ENCODE results near the gene DAPK1. TPM values are rescaled to one million over a fixed set of nuclear protein-coding genes. Genes with fewer than 3 reads are reported as not detected.

The DAPK1 gene
- total RNA-seq, 1 experiment from 2014 or later, result 19.7 TPM

DNA sequence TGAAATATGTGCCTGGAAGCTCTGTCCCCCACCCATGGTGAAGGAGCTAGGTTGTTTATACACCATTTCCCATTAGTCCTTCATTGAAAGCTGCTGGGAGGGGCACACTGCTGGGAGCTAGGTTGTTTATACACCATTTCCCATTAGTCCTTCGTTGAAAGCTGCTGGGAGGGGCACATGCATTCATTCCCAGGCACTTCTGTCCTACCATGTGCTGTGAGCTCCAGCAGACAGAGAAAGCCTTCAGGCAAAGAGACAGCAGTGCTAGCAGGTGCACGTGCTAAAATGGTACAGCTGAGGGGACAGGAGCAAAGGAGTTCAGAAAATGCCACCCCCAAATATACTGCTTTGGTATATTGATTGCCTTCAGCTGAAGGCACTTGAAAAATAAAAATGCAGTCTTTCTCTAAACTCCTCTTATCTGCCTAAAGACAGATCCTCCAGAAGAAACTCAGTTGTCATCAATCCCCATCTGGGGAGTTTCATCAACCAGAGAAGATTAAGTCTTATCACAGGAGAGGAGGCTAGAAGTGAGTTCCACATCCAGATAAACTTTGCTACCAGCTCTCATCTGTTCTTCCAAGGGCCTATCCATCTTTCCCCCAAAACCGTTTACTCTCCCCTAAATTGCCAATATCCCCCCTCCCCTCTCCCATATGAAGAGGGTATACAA is 27.7 kb upstream of the DAPK1 start:
- TF ChIP-seq, protein P1, sequence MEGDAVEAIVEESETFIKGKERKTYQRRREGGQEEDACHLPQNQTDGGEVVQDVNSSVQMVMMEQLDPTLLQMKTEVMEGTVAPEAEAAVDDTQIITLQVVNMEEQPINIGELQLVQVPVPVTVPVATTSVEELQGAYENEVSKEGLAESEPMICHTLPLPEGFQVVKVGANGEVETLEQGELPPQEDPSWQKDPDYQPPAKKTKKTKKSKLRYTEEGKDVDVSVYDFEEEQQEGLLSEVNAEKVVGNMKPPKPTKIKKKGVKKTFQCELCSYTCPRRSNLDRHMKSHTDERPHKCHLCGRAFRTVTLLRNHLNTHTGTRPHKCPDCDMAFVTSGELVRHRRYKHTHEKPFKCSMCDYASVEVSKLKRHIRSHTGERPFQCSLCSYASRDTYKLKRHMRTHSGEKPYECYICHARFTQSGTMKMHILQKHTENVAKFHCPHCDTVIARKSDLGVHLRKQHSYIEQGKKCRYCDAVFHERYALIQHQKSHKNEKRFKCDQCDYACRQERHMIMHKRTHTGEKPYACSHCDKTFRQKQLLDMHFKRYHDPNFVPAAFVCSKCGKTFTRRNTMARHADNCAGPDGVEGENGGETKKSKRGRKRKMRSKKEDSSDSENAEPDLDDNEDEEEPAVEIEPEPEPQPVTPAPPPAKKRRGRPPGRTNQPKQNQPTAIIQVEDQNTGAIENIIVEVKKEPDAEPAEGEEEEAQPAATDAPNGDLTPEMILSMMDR (IDR thresholded peaks at IDR 0.05; ENCODE audit: unreplicated experiment), result no peak
- POLR2A ChIA-PET, result interaction anchor here (0.7 to 1.2 kb wide), 2 partner anchors 11 to 96 kb away, joined by 3 to 4 read pairs; no protein-coding TSS in a partner anchor
- no peak for DNase-seq (ENCODE audit: unreplicated experiment)
- Mint-ChIP-seq H3K4me1 (ENCODE audit: insufficient read depth, unreplicated experiment) (peaks cover under 1% of the 10 kb centered on the region), H3K36me3 (ENCODE audit: insufficient read depth, unreplicated experiment) (no peaks in the 10 kb centered on the region), H3K4me3 (ENCODE audit: unreplicated experiment) (no peak overlapping the region), H3K27me3 (ENCODE audit: insufficient read depth, unreplicated experiment) (no peaks in the 10 kb centered on the region), H3K27ac (ENCODE audit: low read depth, unreplicated experiment) (no peak overlapping the region), H3K9me3 (ENCODE audit: unreplicated experiment) (no peaks in the 10 kb centered on the region)
- no TSS peak for BruUV-seq (replicated peaks)
- intact Hi-C loops (cut with micrococcal nuclease), result no loop called here
- CTCF ChIA-PET, result interaction anchor here (0.5 to 1.3 kb wide), 4 partner anchors 10 to 83 kb away, joined by 3 to 4 read pairs (median 3); no protein-coding TSS in a partner anchor

DNA sequence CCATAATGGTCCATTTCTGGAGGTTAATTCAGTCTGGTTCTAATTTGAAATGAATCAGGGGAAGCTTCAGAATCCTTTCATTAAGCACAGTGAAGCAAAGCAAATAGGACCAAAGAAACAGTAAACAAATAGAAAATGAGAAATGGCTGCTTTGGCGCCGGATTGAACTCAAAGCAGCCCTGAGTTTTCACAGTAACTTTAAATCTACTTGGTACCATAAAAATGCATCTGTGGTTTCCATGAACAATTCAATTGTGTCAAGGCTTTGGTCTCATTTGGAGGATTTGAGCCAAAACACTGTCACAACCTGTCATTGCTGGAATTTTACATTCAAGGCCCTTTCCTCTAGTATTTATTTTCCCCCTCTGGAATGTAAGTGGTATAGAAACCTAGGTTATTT is 25.9 kb upstream of the DAPK1 start:
- H3K4me1 Mint-ChIP-seq (ENCODE audit: insufficient read depth, unreplicated experiment), result no peaks in the 10 kb centered on the region
- H3K27me3 Mint-ChIP-seq (ENCODE audit: insufficient read depth, unreplicated experiment), result no peaks in the 10 kb centered on the region
- intact Hi-C loops (cut with micrococcal nuclease), result no loop called here
- no peaks in the 10 kb centered on the region for H3K9me3 Mint-ChIP-seq (ENCODE audit: unreplicated experiment)
- no TSS peak for BruUV-seq (replicated peaks)
- no peak overlapping the region for H3K4me3 Mint-ChIP-seq (ENCODE audit: unreplicated experiment)
- no peak for DNase-seq (ENCODE audit: unreplicated experiment)
- H3K27ac Mint-ChIP-seq (ENCODE audit: low read depth, unreplicated experiment), result no peak overlapping the region
- ChIA-PET CTCF (no interaction called here), POLR2A (interaction anchor here (0.5 kb wide), 1 partner anchor 18 kb away, joined by 3 read pairs; no protein-coding TSS in a partner anchor)
- no peaks in the 10 kb centered on the region for H3K36me3 Mint-ChIP-seq (ENCODE audit: insufficient read depth, unreplicated experiment)
- TF ChIP-seq, protein P1 (IDR thresholded peaks at IDR 0.05; ENCODE audit: unreplicated experiment), result no peak

DNA sequence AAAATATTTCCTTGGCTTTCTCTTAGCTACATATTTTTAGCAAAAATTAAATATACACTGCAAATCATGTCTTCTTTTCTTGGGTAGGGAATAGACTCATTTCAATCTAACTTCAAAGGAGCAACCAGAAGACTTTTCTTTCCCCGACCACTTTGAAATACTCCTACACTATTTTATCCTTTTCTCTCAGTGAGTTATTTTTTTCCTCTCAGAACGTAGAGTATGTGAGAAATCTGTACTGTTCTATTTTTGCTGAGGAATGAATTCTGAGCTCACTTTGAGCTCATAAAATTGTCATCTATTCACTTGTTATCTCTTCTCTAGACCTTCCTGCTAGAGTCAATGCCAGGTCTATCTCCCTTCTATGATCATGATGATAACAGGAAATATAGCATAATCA is 22.2 kb upstream of the DAPK1 start:
- intact Hi-C loops (cut with micrococcal nuclease), result no loop called here
- no peaks in the 10 kb centered on the region for H3K4me1 Mint-ChIP-seq (ENCODE audit: insufficient read depth, unreplicated experiment)
- CTCF ChIA-PET, result no interaction called here
- no peaks in the 10 kb centered on the region for H3K36me3 Mint-ChIP-seq (ENCODE audit: insufficient read depth, unreplicated experiment)
- no peak for DNase-seq (ENCODE audit: unreplicated experiment)
- BruUV-seq (replicated peaks), result no TSS peak
- POLR2A ChIA-PET, result no interaction called here
- TF ChIP-seq, protein P1 (IDR thresholded peaks at IDR 0.05; ENCODE audit: unreplicated experiment), result no peak
- no peak overlapping the region for H3K4me3 Mint-ChIP-seq (ENCODE audit: unreplicated experiment)
- no peak overlapping the region for H3K27ac Mint-ChIP-seq (ENCODE audit: low read depth, unreplicated experiment)
- H3K9me3 Mint-ChIP-seq (ENCODE audit: unreplicated experiment), result no peaks in the 10 kb centered on the region
- no peaks in the 10 kb centered on the region for H3K27me3 Mint-ChIP-seq (ENCODE audit: insufficient read depth, unreplicated experiment)

DNA sequence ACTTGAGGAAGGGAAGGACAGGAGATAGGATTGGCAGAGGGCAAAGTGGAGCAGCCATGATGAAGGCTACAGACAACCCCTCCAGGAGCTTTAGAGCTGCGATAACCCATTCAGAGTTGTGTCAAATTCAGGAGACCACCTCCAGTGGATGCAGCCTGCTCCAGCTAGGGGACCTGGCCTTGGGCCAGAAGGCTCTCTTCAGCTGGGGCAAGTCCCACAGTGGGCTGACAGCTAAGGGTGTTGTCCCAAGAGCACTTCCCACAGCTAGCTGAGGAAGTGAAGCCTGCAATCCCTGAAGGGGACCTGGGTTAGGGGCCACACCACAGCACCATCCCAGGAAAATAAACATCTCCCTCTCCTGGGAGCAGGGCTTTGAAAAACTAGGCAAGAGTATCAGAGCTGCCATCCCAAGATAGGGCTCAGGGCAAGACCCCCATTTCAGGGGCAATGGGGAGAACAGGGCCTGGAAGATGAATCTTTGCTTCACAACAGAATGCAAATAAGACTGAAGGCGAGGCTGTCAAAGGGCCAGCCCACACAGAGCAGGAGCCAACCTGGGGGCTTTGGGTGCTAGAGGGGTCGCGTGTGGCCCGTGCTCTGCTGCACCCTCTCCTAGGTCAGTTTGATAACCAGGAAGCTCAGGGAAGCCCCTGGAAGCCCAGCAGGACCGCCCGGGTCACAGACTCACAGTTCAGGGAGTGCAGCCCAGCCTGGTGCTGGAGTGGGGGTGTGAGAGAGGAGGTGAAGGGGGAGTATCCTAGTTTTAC is 19.3 kb upstream of the DAPK1 start:
- no peaks in the 10 kb centered on the region for H3K4me1 Mint-ChIP-seq (ENCODE audit: insufficient read depth, unreplicated experiment)
- no peak overlapping the region for H3K4me3 Mint-ChIP-seq (ENCODE audit: unreplicated experiment)
- no peak overlapping the region for H3K27ac Mint-ChIP-seq (ENCODE audit: low read depth, unreplicated experiment)
- H3K36me3 Mint-ChIP-seq (ENCODE audit: insufficient read depth, unreplicated experiment), result no peaks in the 10 kb centered on the region
- intact Hi-C loops (cut with micrococcal nuclease), result no loop called here
- ChIA-PET CTCF (interaction anchor here (0.9 kb wide), 1 partner anchor 104 kb away, joined by 3 read pairs; no protein-coding TSS in a partner anchor), POLR2A (no interaction called here)
- H3K27me3 Mint-ChIP-seq (ENCODE audit: insufficient read depth, unreplicated experiment), result no peaks in the 10 kb centered on the region
- BruUV-seq (replicated peaks), result no TSS peak
- DNase-seq (ENCODE audit: unreplicated experiment), result no peak
- TF ChIP-seq, protein P1 (IDR thresholded peaks at IDR 0.05; ENCODE audit: unreplicated experiment), result no peak
- H3K9me3 Mint-ChIP-seq (ENCODE audit: unreplicated experiment), result no peaks in the 10 kb centered on the region

Data from MCF 10A (cell line).